Measurements from ENCODE around the gene LRRFIP1. TPM values are rescaled to one million over a fixed set of nuclear protein-coding genes. Genes with fewer than 3 reads are reported as not detected.
"Not testable (repeated sequence)": the region's sequence is repeated elsewhere in the genome, so short reads cannot be mapped to it uniquely, and the experiment has no call there.

LRRFIP1 gene
- polyA plus RNA-seq, 1 of the 3 experiments (the other 2 are of a cell fraction), result 47.3 TPM

GRCh38 chr2:237667050-237667576 lies 39.7 kb downstream of the LRRFIP1 start:
- Histone ChIP-seq H3K4me1 (ENCODE audit: control insufficient read depth in 1 of 2, insufficient read depth in 2 of 2, low read depth in 1 of 2, low read length in 1 of 2) (peaks cover 23 to 26% of the 10 kb centered on the region in 2 experiments), H3K79me2 (ENCODE audit: insufficient read depth) (peaks cover 20% of the 10 kb centered on the region), H3F3A (replicated peaks; ENCODE audit: insufficient read depth) (peaks cover 36% of the 10 kb centered on the region)
- H3K9ac ChIP-seq; DNase-seq; POLR2A ChIA-PET; H3K36me3 ChIP-seq (replicated peaks in 1 of 2; ENCODE audit: control insufficient read depth in 1 of 2, insufficient read depth in 2 of 2, low read length in 1 of 2); H3K9me3 ChIP-seq; H4K20me1 ChIP-seq (ENCODE audit: insufficient read depth); H3K27me3 ChIP-seq (ENCODE audit: insufficient read depth); H3K27ac ChIP-seq (ENCODE audit: low read depth in 2 of 2, low read length in 1 of 2); H2AFZ ChIP-seq (ENCODE audit: low read depth); H3K9me2 ChIP-seq; H3K4me3 ChIP-seq (ENCODE audit: low read depth in 2 of 2, low read length in 1 of 2); H3K4me2 ChIP-seq: not testable (repeated sequence)
- 94% methylated on average over 6 of the region's 6 CpGs for WGBS (ENCODE audit: low lambda C conversion rate)
- CTCF ChIA-PET, result interaction anchor here (1.1 kb wide), 1 partner anchor 90 kb away, joined by 3 read pairs; no protein-coding TSS in a partner anchor

GRCh38 chr2:237667893-237668292 lies 40.5 kb downstream of the LRRFIP1 start:
- 94% methylated on average over 6 of the region's 6 CpGs for WGBS (ENCODE audit: low lambda C conversion rate)
- no peak overlapping the region for H2AFZ ChIP-seq (ENCODE audit: low read depth)
- no peak overlapping the region for H3K4me2 ChIP-seq
- no peak overlapping the region for H3K4me3 ChIP-seq (ENCODE audit: low read depth in 2 of 2, low read length in 1 of 2)
- ChIA-PET POLR2A (no interaction called here), CTCF (interaction anchor here (1.1 to 10.7 kb wide), 4 partner anchors 19 to 155 kb away, joined by 3 to 211 read pairs (median 78); no protein-coding TSS in a partner anchor)
- peaks cover 17 to 24% of the 10 kb centered on the region in 2 experiments for H3K4me1 ChIP-seq (ENCODE audit: control insufficient read depth in 1 of 2, insufficient read depth in 2 of 2, low read depth in 1 of 2, low read length in 1 of 2)
- no peaks in the 10 kb centered on the region for H3K27me3 ChIP-seq (ENCODE audit: insufficient read depth)
- H3K79me2 ChIP-seq (ENCODE audit: insufficient read depth), result peaks cover 26% of the 10 kb centered on the region
- no peaks in the 10 kb centered on the region for H4K20me1 ChIP-seq (ENCODE audit: insufficient read depth)
- no peak for DNase-seq
- no peak overlapping the region for H3K9ac ChIP-seq
- H3K9me2 ChIP-seq, result no peaks in the 10 kb centered on the region
- TF ChIP-seq FOXJ3 (CRISPR knock-in tag; IDR thresholded peaks at IDR 0.05), result no peak
- TF ChIP-seq EZH2phosphoT487 (IDR thresholded peaks at IDR 0.05; ENCODE audit: borderline replicate concordance, low read depth), result no peak
- no peak for TF ChIP-seq RFX5 (IDR thresholded peaks at IDR 0.05; ENCODE audit: low read length)
- TF ChIP-seq ELF1 (IDR thresholded peaks at IDR 0.05), result no peak
- no peak for TF ChIP-seq RAD21 (IDR thresholded peaks at IDR 0.05; ENCODE audit: low read length)
- TF ChIP-seq CHD2 (IDR thresholded peaks at IDR 0.05; ENCODE audit: low read length, partially characterized antibody), result no peak
- TF ChIP-seq SIN3A (IDR thresholded peaks at IDR 0.05; ENCODE audit: borderline replicate concordance, low read depth, low read length), result no peak
- no peak for TF ChIP-seq IRF3 (IDR thresholded peaks at IDR 0.05; ENCODE audit: low read depth, low read length)
- H3K9me3 ChIP-seq, result no peaks in the 10 kb centered on the region
- H3F3A ChIP-seq (replicated peaks; ENCODE audit: insufficient read depth), result peaks cover 38% of the 10 kb centered on the region
- H3K27ac ChIP-seq (ENCODE audit: low read depth in 2 of 2, low read length in 1 of 2), result no peak overlapping the region
- peaks cover 2 to 3% of the 10 kb centered on the region in 2 experiments for H3K36me3 ChIP-seq (replicated peaks in 1 of 2; ENCODE audit: control insufficient read depth in 1 of 2, insufficient read depth in 2 of 2, low read length in 1 of 2)

GRCh38 chr2:237668440-237668839 lies 41.1 kb downstream of the LRRFIP1 start:
- H3K9me2 ChIP-seq, result no peaks in the 10 kb centered on the region
- H3K27me3 ChIP-seq (ENCODE audit: insufficient read depth), result no peaks in the 10 kb centered on the region
- no peaks in the 10 kb centered on the region for H3K9me3 ChIP-seq
- H4K20me1 ChIP-seq (ENCODE audit: insufficient read depth), result no peaks in the 10 kb centered on the region
- no peak for TF ChIP-seq ELF1 (IDR thresholded peaks at IDR 0.05)
- no peak for TF ChIP-seq TAF1 (IDR thresholded peaks at IDR 0.05; ENCODE audit: borderline replicate concordance, low read depth, low read length)
- no peak for TF ChIP-seq RCOR1 (IDR thresholded peaks at IDR 0.05; ENCODE audit: low read length)
- TF ChIP-seq TEAD4 (IDR thresholded peaks at IDR 0.05; ENCODE audit: borderline replicate concordance, insufficient read depth), result no peak
- no peak for TF ChIP-seq NFIC (IDR thresholded peaks at IDR 0.05; ENCODE audit: borderline replicate concordance)
- H3K27ac ChIP-seq (ENCODE audit: low read depth in 2 of 2, low read length in 1 of 2), result no peak overlapping the region; a peak in 1 of 4 replicates
- ChIA-PET POLR2A (no interaction called here), CTCF (interaction anchor here (1.0 to 10.7 kb wide), 5 partner anchors 18 to 156 kb away, joined by 3 to 211 read pairs (median 6); no protein-coding TSS in a partner anchor)
- WGBS (ENCODE audit: low lambda C conversion rate), result 92% methylated on average over 6 of the region's 6 CpGs
- no peak overlapping the region for H3K9ac ChIP-seq
- no peak for DNase-seq
- no peak overlapping the region for H3K4me2 ChIP-seq
- peaks cover 32% of the 10 kb centered on the region for H3K79me2 ChIP-seq (ENCODE audit: insufficient read depth)
- peaks cover 2 to 3% of the 10 kb centered on the region in 2 experiments for H3K36me3 ChIP-seq (replicated peaks in 1 of 2; ENCODE audit: control insufficient read depth in 1 of 2, insufficient read depth in 2 of 2, low read length in 1 of 2)
- H2AFZ ChIP-seq (ENCODE audit: low read depth), result no peak overlapping the region
- H3K4me1 ChIP-seq (ENCODE audit: control insufficient read depth in 1 of 2, insufficient read depth in 2 of 2, low read depth in 1 of 2, low read length in 1 of 2), result peaks cover 20 to 27% of the 10 kb centered on the region in 2 experiments
- peaks cover 38% of the 10 kb centered on the region for H3F3A ChIP-seq (replicated peaks; ENCODE audit: insufficient read depth)
- no peak overlapping the region for H3K4me3 ChIP-seq (ENCODE audit: low read depth in 2 of 2, low read length in 1 of 2)

Data from SK-N-SH (cell line).